Measurements from ENCODE around the gene CCDC172.
"Not testable (repeated sequence)": the region's sequence is repeated elsewhere in the genome, so short reads cannot be mapped to it uniquely, and the experiment has no call there.

The CCDC172 gene

DNA sequence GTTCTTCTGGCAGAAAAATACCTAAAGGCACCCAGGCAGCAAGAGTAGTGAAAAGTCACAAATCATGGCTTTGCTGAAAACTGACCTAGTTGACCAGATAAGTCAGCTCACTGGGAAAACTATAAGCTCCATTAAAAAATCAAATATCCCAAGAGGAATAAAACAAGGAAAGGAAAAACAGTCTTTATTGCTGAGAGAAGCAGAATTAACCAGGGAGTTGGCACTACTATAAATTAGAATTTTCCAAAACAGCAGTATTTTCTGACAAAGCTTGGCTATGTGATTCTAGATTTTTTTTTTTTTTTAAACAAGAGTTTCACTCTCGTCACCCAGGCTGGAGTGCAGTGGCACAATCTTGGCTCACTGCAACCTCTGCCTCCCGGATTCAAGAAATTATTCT lies 12.6 kb downstream of the CCDC172 start:
- DNase-seq (ENCODE audit: low read depth, low spot score), result no peak

DNA sequence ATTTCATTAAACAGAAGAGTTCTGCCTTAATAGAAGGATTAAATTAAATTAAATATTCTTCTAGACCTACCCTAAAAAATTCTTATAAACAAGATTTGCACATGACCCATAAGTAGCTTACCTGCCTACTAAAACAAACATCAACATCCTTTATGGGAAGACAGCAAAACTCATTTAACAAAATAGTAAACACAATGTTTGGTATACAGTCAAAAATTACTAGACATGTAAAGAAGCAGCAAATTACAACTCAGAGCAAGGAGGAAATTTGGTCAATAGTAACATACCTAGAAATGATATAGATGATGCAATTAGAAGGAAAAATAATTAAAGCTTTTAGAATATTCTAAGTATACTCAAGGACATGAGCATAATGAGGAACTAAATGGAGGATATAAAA lies 27.9 kb downstream of the CCDC172 start:
- no peak for DNase-seq (ENCODE audit: low read depth, low spot score)

DNA sequence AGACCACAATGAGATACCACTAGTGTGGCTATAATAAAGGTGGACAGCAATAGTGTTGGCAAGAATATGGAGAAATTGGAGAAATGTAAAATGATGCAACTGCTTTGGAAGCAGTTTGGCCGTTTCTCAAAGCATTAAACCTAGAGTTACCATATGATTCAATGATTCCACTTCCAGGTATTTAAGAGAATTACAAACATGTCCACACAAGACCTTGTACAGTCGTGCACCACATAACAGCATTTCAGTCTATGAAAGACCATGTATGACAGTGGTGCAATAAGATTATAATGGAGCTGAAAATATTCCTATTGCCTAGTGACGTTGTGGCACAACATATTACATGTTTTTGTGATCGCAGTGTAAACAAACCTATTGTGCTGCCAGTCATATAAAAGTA lies 29.6 kb downstream of the CCDC172 start:
- DNase-seq (ENCODE audit: low read depth, low spot score), result no peak

DNA sequence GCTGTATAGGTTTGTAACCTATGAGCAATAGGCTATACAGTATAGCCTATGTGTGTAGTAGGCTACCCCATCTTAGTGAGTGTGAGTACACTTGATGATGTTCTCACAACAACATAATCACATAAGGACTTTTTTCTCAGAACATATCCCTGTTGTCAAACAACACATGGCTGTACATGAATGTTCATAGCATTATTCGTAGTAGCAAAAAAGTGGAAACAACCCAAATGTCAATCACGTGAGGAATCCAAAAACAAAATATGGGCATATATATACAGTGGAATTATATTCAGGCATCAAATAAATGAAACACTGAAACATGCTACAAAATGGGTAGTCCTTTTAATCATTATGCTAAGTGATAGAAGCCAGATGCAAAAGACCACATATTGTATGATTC lies 31.1 kb downstream of the CCDC172 start:
- no peak for DNase-seq (ENCODE audit: low read depth, low spot score)

DNA sequence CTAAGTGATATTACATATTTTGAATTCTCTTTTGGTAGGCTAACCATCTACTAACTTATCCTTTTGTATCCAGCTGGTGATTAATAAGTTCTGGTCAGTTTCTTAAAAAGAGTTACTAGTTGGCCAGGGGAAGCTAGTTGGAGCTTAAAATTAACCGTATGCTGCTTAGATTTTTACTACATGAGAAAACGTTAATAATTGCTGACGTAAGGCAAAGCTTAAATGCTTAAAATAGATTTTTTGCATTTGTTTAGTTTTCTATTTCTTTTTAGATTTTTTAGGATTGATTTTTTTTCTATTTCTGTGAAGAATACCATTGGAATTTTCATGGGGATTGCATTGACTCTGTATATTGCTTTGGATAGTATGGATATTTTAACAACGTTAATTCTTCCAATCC lies 32.6 kb downstream of the CCDC172 start:
- no peak for DNase-seq (ENCODE audit: low read depth, low spot score)

DNA sequence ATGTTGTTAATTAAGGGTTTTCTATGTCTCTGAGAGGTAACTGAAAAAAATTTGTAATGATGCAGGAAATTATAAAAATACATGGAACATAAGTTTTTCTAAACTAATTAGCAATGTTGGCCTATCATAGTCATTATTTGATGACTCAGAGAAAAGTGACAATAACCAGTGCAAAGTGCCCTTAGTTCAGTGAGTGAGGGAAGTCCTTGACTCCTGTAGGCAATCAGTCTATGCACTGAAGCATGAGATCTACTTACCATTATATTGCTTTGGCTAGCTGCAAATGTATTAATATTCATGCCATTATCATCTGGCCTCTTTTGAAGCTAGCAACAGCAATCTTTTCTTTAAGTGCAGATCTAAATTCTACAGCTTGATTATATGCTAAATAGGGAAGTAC lies 40.6 kb downstream of the CCDC172 start:
- DNase-seq (ENCODE audit: low read depth, low spot score), result no peak

DNA sequence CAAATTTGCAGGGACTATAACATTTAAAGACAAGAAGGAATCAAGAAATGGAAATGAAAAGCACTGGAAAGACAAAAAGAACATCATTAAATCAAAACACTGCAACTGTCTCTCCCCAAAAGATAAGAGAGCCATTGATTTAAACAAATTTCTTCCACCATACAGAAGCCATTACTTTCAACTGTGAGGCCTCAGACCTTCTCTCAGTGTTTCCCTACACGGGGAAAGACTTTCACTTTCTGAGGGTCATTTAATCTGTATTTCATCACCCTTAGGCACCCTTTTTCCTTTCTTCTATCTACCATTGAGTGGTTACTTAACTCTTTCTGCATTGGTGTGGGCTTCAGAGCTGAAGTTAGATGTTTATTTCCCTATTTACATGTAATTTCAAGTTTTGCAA lies 47.5 kb downstream of the CCDC172 start:
- no peak for DNase-seq (ENCODE audit: low read depth, low spot score)

DNA sequence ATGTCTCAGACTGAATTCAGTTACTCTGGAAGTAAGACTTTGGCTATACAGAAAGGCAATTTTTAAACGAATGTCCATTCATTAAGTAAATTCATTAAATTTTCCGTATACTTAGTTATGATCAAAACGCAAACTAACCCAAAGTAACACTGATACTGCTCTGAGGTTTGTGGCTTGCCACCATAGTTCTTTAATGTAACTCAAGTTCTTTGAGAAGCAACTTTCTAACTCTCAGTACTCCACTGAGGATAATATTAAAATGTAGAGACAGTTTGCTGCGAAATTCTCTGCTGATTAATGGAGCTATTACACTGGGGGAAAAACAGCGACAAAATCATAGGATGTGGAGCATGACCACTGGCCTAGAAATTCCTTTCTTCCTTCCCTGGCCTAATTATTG lies 58.0 kb downstream of the CCDC172 start:
- DNase-seq (ENCODE audit: low read depth, low spot score), result no peak

DNA sequence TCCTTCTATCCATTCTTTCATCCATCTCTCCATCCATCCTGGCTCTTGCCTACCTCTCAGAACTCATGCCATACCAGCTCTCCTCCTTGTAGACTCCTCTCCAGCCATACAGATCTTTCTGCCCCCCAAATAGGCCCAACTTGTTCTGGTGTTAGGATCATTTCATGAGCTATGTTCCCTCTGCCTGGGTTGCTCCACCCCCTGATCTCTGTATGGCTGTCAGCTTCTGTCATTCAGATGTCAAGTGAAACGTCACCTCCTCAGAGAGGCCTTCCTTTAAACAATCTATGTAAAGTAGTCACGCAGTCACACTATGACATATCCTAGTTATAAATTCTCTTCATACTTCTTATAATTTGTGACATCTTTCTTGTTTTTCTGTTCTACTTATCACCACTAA lies 61.1 kb downstream of the CCDC172 start:
- DNase-seq (ENCODE audit: low read depth, low spot score), result no peak

DNA sequence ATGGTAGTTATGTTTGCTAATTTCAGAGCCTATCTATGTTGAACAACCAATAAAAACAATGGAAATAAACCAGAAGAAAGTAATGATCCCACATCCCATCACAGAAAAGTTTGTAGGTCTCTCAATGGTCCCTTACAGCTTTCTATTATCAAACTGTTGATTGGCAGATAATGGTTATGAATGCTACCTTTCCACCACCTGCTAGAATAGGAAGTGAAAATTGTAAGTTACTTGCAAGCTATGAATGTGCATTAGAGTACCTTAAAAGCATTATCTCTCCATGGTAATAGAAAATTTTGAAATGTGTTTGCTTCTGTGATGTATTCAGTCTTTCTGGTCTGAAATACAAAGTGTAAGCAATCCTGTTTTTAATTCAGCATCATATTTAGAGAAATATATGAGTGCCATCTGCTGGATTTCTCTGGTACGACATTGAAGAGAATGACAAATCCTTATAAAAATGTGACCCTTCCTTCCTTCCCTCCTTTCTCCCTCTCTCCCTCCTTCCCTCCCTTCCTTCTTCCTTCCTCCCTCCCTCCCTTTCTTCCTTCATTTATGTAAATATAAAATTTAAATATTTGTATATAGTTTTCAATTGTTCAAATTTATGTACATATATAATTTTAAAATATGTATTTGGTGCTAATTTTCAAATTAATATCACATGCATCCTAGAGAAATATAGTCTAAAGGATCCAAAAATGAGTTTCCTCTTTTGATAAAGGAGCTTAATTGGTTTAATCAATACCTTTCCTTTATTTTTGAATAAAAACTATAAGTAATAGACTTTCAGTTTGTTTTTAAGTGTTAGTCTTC lies 62.0 kb downstream of the CCDC172 start:
- no peak for DNase-seq (ENCODE audit: low read depth, low spot score)

DNA sequence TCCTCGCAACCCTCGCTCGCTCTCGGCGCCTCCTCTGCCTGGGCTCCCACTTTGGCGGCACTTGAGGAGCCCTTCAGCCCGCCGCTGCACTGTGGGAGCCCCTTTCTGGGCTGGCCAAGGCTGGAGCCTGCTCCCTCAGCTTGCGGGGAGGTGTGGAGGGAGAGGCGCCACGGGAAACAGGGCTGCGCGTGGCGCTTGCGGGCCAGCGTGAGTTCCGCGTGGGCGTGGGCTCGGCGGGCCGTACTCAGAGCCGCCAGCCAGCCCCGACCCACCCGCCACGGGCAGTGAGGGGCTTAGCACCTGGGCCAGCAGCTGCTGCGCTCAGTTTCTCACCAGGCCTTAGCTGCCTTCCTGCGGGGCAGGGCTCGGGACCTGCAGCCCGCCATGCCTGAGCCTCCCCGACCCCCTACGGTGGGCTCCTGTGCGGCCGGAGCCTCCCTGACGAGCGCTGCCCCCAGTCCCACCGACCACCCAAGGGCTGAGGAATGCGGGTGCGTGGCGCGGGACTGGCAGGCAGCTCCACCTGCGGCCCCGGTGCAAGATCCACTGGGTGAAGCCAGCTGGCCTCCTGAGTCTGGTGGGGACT lies 69.1 kb downstream of the CCDC172 start:
- not testable (repeated sequence) for DNase-seq (ENCODE audit: low read depth, low spot score)

DNA sequence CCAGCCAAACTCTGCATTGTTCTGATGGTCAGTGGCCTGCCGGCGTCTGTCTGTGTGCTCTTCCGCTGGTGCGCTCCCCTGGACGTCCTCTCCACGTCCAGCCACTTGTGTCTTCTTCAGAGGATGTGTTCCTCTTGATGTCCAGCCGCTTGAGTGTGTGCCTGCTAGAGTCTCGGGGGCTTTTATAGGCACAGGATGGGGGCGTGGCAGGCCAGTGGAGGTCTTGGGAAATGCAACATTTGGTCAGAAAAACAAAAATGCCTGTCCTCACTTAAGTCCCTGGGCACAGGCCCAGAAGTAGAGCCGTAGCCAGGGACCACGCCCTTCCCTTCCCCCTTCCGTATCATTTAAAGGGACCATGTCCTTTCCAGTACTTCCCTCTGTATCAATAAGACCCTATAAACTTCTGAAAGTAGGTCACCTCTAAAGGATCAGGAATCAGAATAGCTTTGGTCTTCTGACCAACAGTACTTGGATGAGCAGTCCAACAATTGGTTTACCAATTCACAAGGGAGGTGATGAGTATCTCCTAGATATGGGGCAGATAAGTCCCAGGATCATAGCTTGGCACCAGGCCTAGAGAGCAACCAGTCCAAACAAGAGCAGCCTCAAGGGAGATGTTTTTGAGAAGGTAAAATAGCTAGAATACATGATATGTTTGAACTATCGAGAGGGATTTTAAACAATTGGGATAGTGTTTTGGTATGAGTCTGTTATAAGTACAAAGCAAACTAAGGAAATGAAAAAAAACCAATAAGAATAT lies 71.2 kb downstream of the CCDC172 start:
- no peak for DNase-seq (ENCODE audit: low read depth, low spot score)

DNA sequence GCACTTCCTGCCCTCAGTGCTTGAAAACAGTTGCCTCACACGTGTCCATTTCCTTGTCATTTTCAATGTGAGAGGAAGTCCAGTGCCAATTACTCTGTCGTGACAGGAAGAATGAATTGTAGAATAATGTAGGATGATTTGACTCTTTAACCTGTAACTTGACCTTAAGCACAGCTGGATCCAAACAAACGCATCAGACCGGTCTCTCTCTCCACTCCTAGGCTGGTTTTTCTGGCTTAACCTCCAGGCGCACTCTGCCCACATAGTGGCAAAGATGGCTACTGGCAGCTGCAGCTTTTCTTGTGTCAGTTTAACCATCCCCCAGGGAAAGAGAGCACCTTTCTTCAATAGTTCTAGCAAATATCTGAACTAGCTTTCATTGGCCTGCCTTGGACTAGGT lies 74.0 kb downstream of the CCDC172 start:
- no peak for DNase-seq (ENCODE audit: low read depth, low spot score)

DNA sequence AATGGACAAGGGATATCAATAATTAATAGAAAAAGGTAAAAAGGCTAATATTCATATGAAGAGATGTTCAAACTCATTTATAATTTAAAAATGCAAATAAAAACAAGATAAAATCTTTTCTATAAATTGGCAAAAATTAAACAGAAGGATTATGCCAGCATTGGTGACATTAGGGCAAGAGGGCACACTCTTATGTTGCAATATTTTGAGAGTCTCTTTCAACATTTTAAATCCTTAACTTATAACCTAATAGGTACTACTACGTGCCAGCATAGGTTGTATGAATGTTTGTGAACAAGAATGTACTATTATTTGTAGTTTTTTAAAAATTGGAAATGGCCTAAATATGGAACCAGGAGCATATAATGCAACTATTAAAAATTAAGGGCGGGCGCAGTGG lies 78.6 kb downstream of the CCDC172 start:
- no peak for DNase-seq (ENCODE audit: low read depth, low spot score)

DNA sequence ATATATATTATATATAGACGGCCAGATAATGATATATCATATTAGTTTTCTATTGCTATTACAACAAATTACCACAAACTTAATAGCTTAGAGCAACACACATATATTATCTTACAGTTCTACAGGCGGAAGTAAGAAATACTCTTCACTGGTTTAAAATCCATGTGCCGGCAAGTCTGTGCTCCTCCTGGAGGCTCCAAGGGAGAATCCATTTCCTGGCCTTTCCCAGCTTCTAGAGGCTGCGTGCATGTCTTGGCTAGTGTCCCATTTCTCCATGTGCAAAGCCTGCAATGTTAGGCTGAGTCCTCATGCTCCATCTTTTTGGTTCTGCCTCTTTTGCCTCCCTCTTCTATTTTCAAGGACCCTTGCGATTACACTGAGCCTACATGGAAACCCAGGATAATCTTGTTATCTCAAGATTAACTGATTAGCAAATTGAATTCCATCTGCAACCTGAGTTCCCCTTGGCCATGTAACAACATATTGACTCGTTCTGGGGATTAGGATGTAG lies 79.5 kb downstream of the CCDC172 start:
- DNase-seq (ENCODE audit: low read depth, low spot score), result no peak

DNA sequence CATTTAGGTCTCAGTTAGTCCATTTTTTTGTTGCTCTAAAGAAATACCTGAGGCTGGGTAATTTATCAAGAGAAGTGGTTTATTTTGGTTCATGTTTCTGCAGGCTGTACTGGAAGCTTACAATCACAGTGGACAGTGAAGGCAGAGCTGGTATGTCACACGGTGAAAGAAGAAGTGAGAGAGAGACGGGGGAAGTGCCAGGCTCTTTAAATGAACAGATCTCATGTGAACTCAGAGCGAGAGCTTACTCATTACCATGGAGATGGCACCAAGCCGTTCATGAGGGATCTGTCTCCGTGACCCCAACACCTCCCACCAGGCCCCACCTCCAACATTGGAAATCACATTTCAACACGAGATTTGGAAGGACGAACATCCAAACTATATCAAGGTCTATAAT lies 84.5 kb downstream of the CCDC172 start:
- no peak for DNase-seq (ENCODE audit: low read depth, low spot score)

DNA sequence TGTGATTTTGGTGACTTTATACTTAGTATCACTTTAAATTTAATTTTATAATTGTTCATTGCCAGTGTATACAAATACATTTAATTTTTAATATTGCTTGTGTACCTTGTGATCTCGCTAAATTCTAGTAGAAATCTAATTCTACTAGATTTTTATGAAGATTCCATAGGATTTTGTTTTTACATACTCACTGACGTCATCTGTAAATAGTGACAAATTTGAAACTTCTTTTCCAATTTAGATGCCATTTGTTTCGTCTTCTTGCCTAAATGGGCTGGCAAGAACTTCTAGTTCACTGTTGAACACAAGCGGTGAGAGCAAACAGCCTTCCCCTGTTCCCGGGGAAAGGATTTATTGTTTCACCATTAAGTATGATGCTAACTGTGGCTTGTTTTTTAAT lies 86.1 kb downstream of the CCDC172 start:
- no peak for DNase-seq (ENCODE audit: low read depth, low spot score)

DNA sequence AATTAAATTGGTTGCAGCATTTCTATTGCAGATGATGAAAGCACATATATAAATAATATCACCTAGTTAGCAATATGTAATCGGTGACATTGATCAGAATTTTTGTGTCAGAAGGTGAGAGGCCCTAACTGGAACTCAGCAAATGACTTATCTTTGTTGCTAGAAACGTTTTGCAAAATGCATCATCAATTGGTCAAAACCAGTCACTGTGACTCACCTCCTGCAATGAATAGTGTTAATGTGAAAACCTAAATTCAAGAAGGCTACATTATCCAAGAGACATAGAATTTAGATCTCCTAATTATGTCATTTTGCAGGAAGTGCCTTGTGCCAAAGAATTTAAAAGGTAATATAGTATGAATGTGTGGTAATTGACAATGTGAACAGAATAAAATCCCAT lies 93.6 kb downstream of the CCDC172 start:
- DNase-seq (ENCODE audit: low read depth, low spot score), result no peak

DNA sequence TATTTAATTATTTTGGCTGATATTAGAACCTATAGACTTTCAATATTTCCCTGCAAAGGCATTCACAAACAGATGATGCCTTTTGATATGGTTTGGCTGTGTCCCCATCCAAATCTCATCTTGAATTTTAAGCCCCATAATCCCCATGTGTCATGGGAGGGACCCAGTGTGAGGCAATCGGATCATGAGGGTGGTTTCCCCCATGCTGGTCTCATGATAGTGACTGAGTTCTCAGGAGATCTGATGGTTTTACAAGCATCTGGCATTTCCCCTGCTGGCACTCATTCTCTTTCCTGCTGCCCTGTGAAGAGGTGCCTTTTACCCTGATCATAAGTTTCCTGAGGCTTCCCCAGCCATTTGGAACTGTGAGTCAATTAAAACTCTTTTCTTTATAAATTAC lies 94.1 kb downstream of the CCDC172 start:
- DNase-seq (ENCODE audit: low read depth, low spot score), result no peak

DNA sequence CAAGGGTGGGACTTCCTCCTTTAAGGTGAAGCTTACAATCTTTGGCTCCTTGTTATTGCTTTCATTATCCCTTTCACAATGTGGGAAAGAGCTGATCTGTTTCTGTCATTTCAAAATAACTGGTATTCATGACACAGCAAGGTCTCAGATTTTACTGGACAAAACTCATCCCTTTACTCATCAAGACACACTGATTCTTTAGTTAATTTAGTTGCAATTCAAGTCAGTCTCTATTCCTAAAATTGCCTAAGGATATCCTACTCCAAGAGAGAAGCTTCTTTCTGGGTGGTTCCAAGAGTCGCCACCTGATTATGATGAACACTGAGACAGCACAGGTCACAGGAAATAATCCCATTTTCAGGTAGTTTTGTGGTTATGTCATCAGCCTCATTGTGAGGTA lies 97.6 kb downstream of the CCDC172 start:
- no peak for DNase-seq (ENCODE audit: low read depth, low spot score)

DNA sequence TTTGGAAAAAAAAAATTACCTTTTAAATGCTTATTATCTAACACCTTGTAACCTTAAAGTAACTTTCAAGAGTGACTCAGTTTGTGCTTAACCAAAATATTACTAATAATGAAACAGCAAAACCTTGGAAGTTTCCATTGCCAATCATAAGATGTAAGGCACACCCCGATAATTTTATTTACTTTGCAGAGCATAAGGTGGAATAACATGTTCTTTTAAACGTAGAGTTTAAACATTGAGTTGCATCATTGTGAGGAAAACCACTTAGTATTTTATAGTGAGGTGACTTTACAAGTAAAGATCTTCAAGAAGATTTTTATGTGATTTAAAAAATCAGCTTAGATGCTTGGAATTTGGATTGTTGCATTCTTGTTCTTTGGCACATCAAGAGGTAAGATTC lies 103.4 kb downstream of the CCDC172 start, which contains the start of gene PNLIPRP3:
Gene PNLIPRP3 (plus strand): TSS at position 177 of the 400 bp plus-strand sequence. CDS start 166 bp downstream, at position 343.
- DNase-seq (ENCODE audit: low read depth, low spot score), result no peak

DNA sequence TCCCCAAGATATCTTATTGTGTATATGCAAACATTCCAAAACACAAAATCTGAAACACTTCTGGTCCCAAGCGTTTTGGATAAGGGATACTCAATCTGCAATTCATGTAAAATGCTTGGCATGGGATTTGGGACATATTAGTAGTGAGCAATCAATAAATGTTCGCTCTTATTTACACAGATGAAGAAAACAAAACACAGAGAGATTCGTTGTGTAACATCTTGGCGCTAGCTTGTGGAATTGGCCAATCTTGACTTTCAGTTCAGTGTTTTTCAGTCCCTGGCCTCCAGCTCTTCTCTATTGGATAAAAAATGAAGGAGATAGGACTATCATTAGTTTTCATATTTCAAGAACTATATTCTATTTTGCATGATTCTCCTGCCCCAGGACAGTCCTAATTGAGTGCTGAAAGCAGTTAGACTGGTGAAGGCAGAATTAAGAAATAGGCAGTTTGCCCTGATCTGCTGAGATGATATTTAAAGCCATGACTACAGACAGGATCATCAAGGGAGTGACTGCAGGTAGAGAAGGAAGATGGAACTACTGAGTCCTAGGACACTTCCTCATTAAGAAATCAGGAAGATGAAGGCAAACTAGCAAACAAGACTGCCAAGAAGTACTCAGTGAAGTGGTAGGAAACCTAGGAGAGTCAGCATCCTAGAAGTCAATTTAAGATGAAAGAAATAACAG lies 105.2 kb downstream of the CCDC172 start:
- DNase-seq (ENCODE audit: low read depth, low spot score), result no peak
